ENCODE results near the gene APOL5.
A peak's percentile ranks its signal among the peaks of the same experiment; 100 is the strongest.

Gene APOL5

GRCh38 chr22:35743326-35743860, 25.7 kb downstream of the APOL5 start:
- DNase-seq, result no peak

GRCh38 chr22:35746248-35746647, 28.6 kb downstream of the APOL5 start:
- DNase-seq, result no peak

- DNase-seq, result no peak
Observed at GRCh38 chr22:35746946-35747703, 29.5 kb downstream of the APOL5 start.

GRCh38 chr22:35749808-35750207, 32.1 kb downstream of the APOL5 start:
- DNase-seq, result no peak

GRCh38 chr22:35752006-35752862, 34.6 kb downstream of the APOL5 start:
- DNase-seq, result peak in 1 of 2 donors; percentile 20

- DNase-seq, result no peak
Observed at GRCh38 chr22:35752863-35753189, 35.2 kb downstream of the APOL5 start.

GRCh38 chr22:35754761-35755160, 37.1 kb downstream of the APOL5 start:
- DNase-seq, result no peak

- DNase-seq, result no peak
Observed at GRCh38 chr22:35756722-35757121, 39.0 kb downstream of the APOL5 start.

GRCh38 chr22:35758394-35758793, 40.7 kb downstream of the APOL5 start:
- no peak for DNase-seq

GRCh38 chr22:35761037-35761436, 43.4 kb downstream of the APOL5 start:
- DNase-seq, result no peak

GRCh38 chr22:35766654-35767580, 49.2 kb downstream of the APOL5 start:
- DNase-seq, result no peak

GRCh38 chr22:35769974-35770373, 52.3 kb downstream of the APOL5 start:
- DNase-seq, result no peak

GRCh38 chr22:35775339-35775738, 57.7 kb downstream of the APOL5 start:
- DNase-seq, result no peak

- no peak for DNase-seq
Observed at GRCh38 chr22:35777335-35777975, 59.8 kb downstream of the APOL5 start.

All from inflammatory macrophage (primary cell).